ENCODE results near the gene MSRB3.
A peak's percentile ranks its signal among the peaks of the same experiment; 100 is the strongest.

MSRB3 gene

GRCh38 chr12:65278576-65279368, at the start of gene MSRB3:
TSS of gene MSRB3 (plus strand) at chr12:65278683. CDS start at chr12:65308580, 29,897 bp downstream.
- no peaks in the 10 kb centered on the region for H3K36me3 ChIP-seq (ENCODE audit: control insufficient read depth, insufficient read depth, low read length)
- no peaks in the 10 kb centered on the region for H3K9me3 ChIP-seq (ENCODE audit: control insufficient read depth, insufficient read depth, low read length)
- H3K27me3 ChIP-seq (ENCODE audit: control insufficient read depth, insufficient read depth, low read length): peaks cover 33% of the 10 kb centered on the region
- H3K4me1 ChIP-seq (ENCODE audit: control insufficient read depth, insufficient read depth, low read length): peaks cover 5% of the 10 kb centered on the region
- peak within 1 kb of the TSS; percentile 82 for H3K4me3 ChIP-seq (ENCODE audit: low read depth, low read length)
- H3K9ac ChIP-seq (ENCODE audit: low read depth, low read length): peak within 1 kb of the TSS; percentile 37

DNA sequence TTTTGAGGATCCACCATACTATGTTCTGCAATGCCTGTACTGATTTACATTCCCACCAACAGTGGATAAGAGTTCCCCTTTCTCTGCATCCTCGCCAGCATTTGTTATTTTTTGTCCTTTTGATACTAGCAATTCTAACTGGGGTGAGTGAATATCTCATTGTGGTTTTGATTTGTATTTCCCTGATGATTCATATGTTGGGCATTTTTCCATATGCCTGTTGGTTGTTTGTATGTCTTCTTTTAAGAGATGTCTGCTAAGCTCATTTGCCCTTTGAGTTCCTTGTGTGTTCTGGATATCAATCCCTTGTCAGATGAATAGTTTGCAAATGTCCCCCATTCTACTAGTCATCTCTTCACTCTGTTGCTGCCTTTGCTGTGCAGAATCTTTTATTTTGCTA, 49.0 kb upstream of the MSRB3 start:
- no peaks in the 10 kb centered on the region for H3K27me3 ChIP-seq (ENCODE audit: control insufficient read depth, insufficient read depth, low read length)
- no peak overlapping the region for H3K9ac ChIP-seq (ENCODE audit: low read depth, low read length)
- no peaks in the 10 kb centered on the region for H3K4me1 ChIP-seq (ENCODE audit: control insufficient read depth, insufficient read depth, low read length)
- no peaks in the 10 kb centered on the region for H3K9me3 ChIP-seq (ENCODE audit: control insufficient read depth, insufficient read depth, low read length)
- peaks cover 2% of the 10 kb centered on the region for H3K36me3 ChIP-seq (ENCODE audit: control insufficient read depth, insufficient read depth, low read length)
- H3K4me3 ChIP-seq (ENCODE audit: low read depth, low read length): no peak overlapping the region

- Histone ChIP-seq H3K4me1 (ENCODE audit: control insufficient read depth, insufficient read depth, low read length) (no peaks in the 10 kb centered on the region), H3K4me3 (ENCODE audit: low read depth, low read length) (no peak overlapping the region), H3K9ac (ENCODE audit: low read depth, low read length) (no peak overlapping the region), H3K36me3 (ENCODE audit: control insufficient read depth, insufficient read depth, low read length) (peaks cover 2% of the 10 kb centered on the region), H3K27me3 (ENCODE audit: control insufficient read depth, insufficient read depth, low read length) (no peaks in the 10 kb centered on the region), H3K9me3 (ENCODE audit: control insufficient read depth, insufficient read depth, low read length) (no peaks in the 10 kb centered on the region)
These were observed 45.9 kb upstream of the MSRB3 start for GRCh38 chr12:65232476-65233077.

- Histone ChIP-seq H3K4me1 (ENCODE audit: control insufficient read depth, insufficient read depth, low read length) (no peaks in the 10 kb centered on the region), H3K9ac (ENCODE audit: low read depth, low read length) (no peak overlapping the region), H3K9me3 (ENCODE audit: control insufficient read depth, insufficient read depth, low read length) (no peaks in the 10 kb centered on the region), H3K36me3 (ENCODE audit: control insufficient read depth, insufficient read depth, low read length) (peaks cover 7% of the 10 kb centered on the region), H3K4me3 (ENCODE audit: low read depth, low read length) (no peak overlapping the region), H3K27me3 (ENCODE audit: control insufficient read depth, insufficient read depth, low read length) (no peaks in the 10 kb centered on the region)
These were observed 41.3 kb upstream of the MSRB3 start for GRCh38 chr12:65237153-65237552.

- H3K9me3 ChIP-seq (ENCODE audit: control insufficient read depth, insufficient read depth, low read length): no peaks in the 10 kb centered on the region
- no peak overlapping the region for H3K9ac ChIP-seq (ENCODE audit: low read depth, low read length)
- no peaks in the 10 kb centered on the region for H3K27me3 ChIP-seq (ENCODE audit: control insufficient read depth, insufficient read depth, low read length)
- no peak overlapping the region for H3K4me3 ChIP-seq (ENCODE audit: low read depth, low read length)
- peaks cover 7% of the 10 kb centered on the region for H3K36me3 ChIP-seq (ENCODE audit: control insufficient read depth, insufficient read depth, low read length)
- no peaks in the 10 kb centered on the region for H3K4me1 ChIP-seq (ENCODE audit: control insufficient read depth, insufficient read depth, low read length)
These were observed 39.9 kb upstream of the MSRB3 start for GRCh38 chr12:65238609-65239008.

DNA sequence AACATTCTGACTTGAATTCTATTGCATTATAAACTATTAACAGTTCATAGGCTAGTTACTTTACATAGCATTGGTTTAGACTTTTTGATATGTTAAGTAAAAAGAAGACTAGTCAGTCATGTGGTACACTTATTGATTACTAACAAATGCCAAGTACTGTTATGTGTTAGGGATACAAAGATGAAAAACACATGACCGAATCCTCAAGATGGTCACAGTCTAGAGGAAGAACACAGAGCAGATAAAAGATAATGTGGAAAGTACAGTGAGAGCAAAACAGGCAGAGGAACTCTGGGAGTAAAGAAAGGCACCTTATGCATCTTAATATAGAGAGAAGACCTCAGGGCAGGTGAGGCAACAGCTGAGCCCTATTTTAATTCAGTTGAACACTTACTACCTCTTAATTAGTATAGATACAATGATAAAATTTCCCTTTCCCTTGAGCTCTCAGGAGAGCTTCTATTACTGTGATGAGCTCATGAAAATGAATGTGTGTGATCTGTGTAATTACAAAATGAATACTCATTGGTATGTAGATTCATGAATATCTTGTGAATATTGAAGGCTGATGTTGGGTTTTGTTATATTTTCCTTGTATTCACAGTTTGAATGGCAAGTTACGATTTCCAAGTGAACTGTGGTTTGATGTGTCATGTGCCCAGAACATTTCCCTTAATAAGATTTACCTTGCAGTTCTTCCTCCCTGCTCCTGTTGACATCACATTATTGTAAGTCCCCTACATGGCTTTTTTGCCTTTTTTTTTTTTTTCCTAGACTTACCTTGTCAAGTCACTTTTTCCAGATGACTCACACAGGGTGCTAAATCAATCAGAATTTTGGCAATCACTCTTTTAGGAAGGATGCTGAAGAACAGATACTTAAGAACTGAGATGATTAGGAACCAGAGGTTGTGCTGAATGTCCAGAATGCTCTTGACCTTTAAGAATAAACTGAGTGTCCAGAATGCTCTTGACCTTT, 29.5 kb upstream of the MSRB3 start:
- Histone ChIP-seq H3K27me3 (ENCODE audit: control insufficient read depth, insufficient read depth, low read length) (no peaks in the 10 kb centered on the region), H3K4me3 (ENCODE audit: low read depth, low read length) (no peak overlapping the region), H3K9ac (ENCODE audit: low read depth, low read length) (no peak overlapping the region), H3K4me1 (ENCODE audit: control insufficient read depth, insufficient read depth, low read length) (no peaks in the 10 kb centered on the region), H3K9me3 (ENCODE audit: control insufficient read depth, insufficient read depth, low read length) (no peaks in the 10 kb centered on the region), H3K36me3 (ENCODE audit: control insufficient read depth, insufficient read depth, low read length) (peaks cover 3% of the 10 kb centered on the region)

DNA sequence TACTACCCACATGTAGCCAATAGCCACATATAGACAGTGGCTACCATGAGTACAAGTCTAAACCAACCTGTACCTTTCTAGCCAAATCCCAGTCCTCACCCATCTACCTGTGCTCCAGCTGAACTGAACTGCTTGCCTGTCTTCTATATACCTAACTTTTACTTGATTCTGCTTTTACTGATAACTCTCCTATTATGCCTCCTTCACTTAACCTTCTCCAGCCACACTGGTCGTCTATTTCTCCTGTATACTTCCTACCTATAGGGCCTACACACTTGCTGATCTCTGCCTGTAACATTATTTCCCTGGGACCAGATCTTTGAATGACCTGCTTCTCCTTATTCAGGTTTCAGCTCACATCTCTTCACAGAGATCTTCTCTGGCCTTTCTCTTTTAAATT, 26.0 kb upstream of the MSRB3 start:
- H3K36me3 ChIP-seq (ENCODE audit: control insufficient read depth, insufficient read depth, low read length): no peaks in the 10 kb centered on the region
- no peaks in the 10 kb centered on the region for H3K27me3 ChIP-seq (ENCODE audit: control insufficient read depth, insufficient read depth, low read length)
- H3K9me3 ChIP-seq (ENCODE audit: control insufficient read depth, insufficient read depth, low read length): no peaks in the 10 kb centered on the region
- H3K9ac ChIP-seq (ENCODE audit: low read depth, low read length): no peak overlapping the region
- H3K4me1 ChIP-seq (ENCODE audit: control insufficient read depth, insufficient read depth, low read length): no peaks in the 10 kb centered on the region
- H3K4me3 ChIP-seq (ENCODE audit: low read depth, low read length): no peak overlapping the region

DNA sequence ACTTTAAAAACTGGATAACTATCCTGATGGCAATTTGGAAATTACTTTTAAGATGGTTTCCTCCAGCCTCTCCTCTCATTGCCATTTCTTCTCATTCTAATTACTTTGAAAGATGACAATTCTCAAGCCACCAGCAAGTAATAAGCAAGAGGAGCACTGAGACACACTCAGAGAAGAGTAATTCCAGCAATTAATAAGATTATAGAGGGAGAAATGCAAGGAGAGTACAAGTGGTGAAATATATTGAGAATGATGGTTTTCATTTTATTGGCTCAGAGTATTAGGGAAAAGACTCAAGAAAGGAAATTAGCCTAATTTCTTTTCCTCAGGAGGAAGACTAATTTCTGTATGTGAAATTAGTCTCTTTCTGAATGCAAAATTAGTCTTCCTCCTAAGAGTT, 20.5 kb upstream of the MSRB3 start:
- Histone ChIP-seq H3K4me3 (ENCODE audit: low read depth, low read length) (no peak overlapping the region), H3K4me1 (ENCODE audit: control insufficient read depth, insufficient read depth, low read length) (no peaks in the 10 kb centered on the region), H3K27me3 (ENCODE audit: control insufficient read depth, insufficient read depth, low read length) (no peaks in the 10 kb centered on the region), H3K9me3 (ENCODE audit: control insufficient read depth, insufficient read depth, low read length) (no peaks in the 10 kb centered on the region), H3K9ac (ENCODE audit: low read depth, low read length) (no peak overlapping the region), H3K36me3 (ENCODE audit: control insufficient read depth, insufficient read depth, low read length) (no peaks in the 10 kb centered on the region)

- H3K27me3 ChIP-seq (ENCODE audit: control insufficient read depth, insufficient read depth, low read length): no peaks in the 10 kb centered on the region
- no peak overlapping the region for H3K4me3 ChIP-seq (ENCODE audit: low read depth, low read length)
- no peaks in the 10 kb centered on the region for H3K4me1 ChIP-seq (ENCODE audit: control insufficient read depth, insufficient read depth, low read length)
- H3K36me3 ChIP-seq (ENCODE audit: control insufficient read depth, insufficient read depth, low read length): no peaks in the 10 kb centered on the region
- H3K9ac ChIP-seq (ENCODE audit: low read depth, low read length): no peak overlapping the region
- no peaks in the 10 kb centered on the region for H3K9me3 ChIP-seq (ENCODE audit: control insufficient read depth, insufficient read depth, low read length)
These were observed 19.0 kb upstream of the MSRB3 start for GRCh38 chr12:65259501-65259900.

- Histone ChIP-seq H3K9ac (ENCODE audit: low read depth, low read length) (no peak overlapping the region), H3K4me3 (ENCODE audit: low read depth, low read length) (no peak overlapping the region), H3K27me3 (ENCODE audit: control insufficient read depth, insufficient read depth, low read length) (no peaks in the 10 kb centered on the region), H3K4me1 (ENCODE audit: control insufficient read depth, insufficient read depth, low read length) (no peaks in the 10 kb centered on the region), H3K9me3 (ENCODE audit: control insufficient read depth, insufficient read depth, low read length) (no peaks in the 10 kb centered on the region), H3K36me3 (ENCODE audit: control insufficient read depth, insufficient read depth, low read length) (no peaks in the 10 kb centered on the region)
These were observed 14.7 kb upstream of the MSRB3 start for GRCh38 chr12:65263777-65264176.

DNA sequence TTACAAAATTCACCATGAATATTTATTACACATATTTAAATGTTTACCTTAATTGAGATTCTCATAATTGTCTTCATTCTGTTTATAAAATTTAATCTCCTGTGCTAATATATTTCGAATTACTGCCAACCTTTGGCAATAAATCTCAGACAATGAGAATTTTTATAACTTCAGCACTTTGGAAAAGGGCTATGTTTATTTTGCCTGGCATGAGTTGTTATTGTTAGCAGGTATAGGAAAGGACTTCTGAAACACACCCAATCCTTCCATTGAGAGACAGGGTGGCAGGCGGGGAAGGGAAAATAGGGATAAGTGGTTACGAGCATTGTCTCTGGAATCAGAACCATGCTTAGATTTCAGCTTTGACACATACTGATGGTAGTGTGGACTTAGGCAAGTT, 12.1 kb upstream of the MSRB3 start:
- no peak overlapping the region for H3K4me3 ChIP-seq (ENCODE audit: low read depth, low read length)
- H3K9ac ChIP-seq (ENCODE audit: low read depth, low read length): no peak overlapping the region
- no peaks in the 10 kb centered on the region for H3K4me1 ChIP-seq (ENCODE audit: control insufficient read depth, insufficient read depth, low read length)
- no peaks in the 10 kb centered on the region for H3K36me3 ChIP-seq (ENCODE audit: control insufficient read depth, insufficient read depth, low read length)
- no peaks in the 10 kb centered on the region for H3K9me3 ChIP-seq (ENCODE audit: control insufficient read depth, insufficient read depth, low read length)
- no peaks in the 10 kb centered on the region for H3K27me3 ChIP-seq (ENCODE audit: control insufficient read depth, insufficient read depth, low read length)
